A204.1 (cell line): ENCODE results near the gene TMEM92.
"Not testable (repeated sequence)": the region's sequence is repeated elsewhere in the genome, so short reads cannot be mapped to it uniquely, and the experiment has no call there.

Experiments used
- FAIRE-seq: peaks from 2 replicates; lab custom pipeline; 2012; peaks lifted over from hg19 to GRCh38; lab: Jason Lieb, UNC

The TMEM92 gene

DNA sequence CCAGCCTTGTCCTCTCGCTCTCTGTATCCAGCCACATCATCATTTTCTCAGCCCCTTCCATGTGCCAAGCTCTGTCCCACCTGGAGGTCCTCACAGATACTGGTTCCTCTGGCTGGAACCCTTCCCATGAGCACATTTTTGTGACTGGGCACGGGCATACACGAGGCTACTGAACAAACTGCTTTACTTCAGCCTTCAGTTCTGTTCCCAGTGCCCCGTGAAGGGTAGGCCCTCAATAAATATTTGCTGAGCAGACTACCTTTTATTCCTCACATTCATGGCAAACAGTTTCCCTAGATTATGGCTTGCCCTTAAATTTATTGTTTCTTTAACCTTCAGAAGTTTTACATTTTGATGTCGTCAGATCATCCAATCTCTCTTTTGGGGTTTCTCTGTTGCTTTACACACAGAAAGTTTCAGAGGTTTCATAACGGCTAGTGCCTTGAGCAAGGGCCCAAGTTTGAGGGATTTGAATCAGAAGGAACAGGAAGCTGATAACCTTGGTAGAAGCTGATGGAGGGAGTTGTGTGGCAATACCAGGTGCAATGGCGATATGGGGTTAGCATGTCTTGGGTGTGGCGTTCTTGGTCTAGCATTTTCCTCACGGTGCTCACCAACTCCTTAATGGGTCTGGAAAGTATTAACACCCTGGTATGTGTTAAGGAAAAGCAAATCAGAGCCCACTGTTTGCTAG lies 27.8 kb downstream of the TMEM92 start:
- no peak for FAIRE-seq

DNA sequence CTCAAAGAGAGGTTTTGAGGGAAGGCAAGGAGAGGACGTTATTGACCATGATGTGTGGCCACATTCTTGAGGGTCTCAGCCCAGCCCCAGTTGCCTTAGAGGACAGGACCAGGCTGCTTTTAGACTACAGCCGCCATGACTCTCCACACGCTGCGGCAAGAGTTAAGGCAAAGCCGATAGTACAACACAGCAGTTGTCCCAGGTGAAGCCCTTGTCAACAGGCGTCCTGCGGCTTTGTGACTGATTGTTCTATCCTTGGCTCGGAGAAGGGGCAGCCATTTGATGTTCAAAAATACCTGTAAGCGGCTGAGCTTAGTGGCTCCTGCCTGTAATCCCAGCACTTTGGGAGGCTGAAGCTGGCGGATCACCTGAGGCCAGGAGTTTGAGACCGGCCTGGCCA lies 28.8 kb downstream of the TMEM92 start:
- FAIRE-seq, result no peak

DNA sequence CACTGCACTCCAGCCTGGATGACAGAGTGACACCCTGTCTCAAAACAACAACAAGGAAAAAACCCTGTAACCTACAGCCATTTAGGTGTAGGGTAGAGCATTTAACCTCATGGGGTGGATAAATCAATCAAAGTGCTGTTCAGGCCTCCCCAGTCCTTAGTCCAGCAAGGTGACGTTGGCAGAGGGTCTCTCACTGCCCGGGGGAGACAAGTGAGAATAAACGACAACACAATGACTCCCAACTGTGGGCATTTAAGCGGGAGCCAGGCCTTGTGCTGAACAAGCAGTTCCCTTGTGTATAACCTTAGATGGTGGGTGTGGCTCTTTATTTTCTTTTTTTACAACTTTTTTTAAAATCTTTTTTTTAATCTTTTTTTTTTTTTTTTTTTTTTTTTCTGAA lies 29.3 kb downstream of the TMEM92 start:
- no peak for FAIRE-seq

DNA sequence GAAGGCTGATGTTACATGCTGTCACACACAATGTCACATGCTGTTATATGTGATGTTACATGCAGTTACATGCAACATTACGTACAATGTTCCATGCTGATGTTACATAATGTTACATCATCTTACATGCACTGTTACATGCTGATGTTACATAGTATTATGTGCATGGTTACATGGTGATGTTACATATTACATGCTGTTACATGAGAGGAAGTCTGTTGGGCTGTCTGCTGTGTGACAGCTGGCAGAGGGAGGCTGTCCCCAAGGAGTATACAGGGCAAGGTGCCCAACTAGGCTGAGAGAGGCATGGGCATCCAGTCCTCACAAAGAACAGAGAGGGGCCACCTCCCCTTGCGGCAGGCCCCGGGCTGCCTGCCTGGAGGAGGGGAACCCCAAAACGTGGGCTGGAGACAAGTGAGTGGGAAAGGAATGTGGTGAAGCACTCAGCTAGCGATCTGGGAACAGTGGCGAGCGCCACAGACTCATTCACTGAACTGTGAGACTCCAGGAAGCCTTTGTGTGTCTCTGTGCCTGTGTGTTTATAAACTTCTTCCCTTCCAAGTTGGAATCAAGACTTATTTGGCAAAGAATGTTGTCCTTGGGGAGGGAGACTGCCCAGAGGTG lies 30.6 kb downstream of the TMEM92 start:
- no peak for FAIRE-seq

DNA sequence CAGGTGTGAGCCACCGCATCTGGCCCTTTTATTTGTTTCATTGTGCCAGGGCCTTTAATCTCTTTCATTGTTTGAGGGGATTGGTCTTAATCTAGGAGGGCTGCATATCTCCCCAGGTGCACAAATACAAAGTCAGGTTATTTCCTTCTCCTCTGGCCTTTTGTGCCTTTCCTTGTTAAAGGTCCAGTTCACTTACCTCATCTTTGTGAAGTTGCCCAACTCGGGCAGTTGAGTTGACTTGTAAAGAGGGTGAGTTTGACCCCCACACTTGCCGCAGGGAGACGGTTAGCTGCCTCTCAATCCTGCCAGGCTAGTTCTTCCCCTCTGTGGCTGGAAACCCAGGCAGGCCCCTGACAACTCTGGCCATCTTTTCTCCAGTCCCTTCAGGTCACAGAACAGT lies 33.4 kb downstream of the TMEM92 start:
- FAIRE-seq, result no peak

DNA sequence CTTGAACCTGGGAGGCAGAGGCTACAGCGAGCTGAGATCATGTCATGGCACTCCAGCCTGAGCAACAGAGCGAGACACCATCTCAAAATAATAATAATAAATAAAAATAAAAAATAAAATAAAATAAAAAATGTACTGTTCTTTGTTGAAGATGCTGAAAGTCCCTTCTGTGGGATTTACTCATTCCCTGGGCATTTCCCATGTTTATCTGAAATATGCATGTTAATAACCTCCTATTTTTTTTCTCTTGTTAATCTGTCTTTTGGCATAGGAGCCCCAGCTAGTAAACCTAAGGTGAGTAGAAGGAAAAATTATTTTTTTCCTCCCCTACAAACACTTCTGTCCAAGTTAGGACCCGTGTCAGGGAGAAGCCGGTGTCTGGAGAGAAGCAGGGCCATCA lies 34.4 kb downstream of the TMEM92 start:
- no peak for FAIRE-seq

DNA sequence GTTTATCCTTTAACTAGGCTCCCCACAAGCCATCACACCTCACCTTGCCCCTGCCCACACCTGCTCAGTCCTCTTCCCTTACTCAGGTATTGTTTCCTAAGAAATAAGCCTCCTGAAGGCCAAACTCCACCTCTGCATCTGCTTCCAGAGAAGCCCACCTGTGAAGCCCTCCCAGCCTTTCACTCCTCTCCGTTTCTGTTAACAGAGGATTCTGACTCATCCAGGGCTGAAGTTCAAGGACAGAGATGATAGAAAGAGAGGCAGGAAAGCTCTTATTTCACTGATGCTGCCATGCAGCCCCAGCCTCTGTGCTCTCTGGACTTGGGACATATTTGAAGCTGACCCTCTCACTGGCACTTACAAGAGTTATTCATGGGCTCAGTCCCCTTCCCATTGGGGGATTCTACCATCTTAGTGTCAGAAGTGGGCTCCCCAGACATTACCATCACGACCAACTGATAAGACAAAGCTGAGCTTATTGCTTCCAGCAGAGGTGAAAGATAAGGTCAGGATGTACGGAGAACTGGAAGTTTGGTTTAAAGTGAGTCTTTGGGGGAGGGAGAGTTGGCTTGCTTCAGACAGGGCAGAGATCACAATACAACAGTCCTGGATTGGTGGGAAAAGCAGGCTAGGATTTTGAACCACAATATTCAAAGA lies 36.3 kb downstream of the TMEM92 start:
- no peak for FAIRE-seq

DNA sequence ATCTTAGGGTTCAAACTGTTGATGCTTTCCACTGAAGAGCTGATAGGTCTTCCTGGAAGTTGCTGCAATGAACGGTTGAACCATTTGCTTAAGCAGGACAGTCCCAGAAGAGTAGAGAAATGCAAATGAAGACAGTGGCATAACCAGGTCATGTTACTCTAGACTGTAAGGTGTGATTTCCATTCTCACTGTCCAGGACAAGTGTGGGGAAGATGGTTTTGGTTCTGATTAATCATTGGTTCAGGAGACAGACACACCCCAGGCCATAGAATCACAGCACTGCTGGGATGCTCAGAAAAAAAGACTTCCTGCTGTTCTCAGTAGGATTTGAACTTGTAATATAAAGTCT lies 36.8 kb downstream of the TMEM92 start:
- FAIRE-seq, result no peak

DNA sequence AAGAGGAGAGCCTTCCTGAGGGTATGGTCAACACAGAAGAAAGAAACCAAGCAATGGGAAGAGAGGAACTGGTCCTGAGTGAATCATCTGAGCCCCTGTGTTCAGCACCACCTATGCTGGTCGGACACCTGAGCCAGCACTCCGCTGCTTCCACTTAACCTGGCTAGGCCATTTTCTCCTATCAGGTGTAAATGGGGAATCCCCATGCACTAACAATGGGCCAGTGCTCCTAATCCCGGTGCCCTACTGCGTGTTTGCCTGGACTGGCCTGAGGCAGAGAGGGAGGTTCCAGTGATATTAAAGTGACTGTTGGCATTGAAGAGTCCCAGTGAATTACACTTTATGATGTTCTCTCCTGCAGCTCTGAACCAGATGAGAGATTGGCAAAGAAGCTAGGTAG lies 37.2 kb downstream of the TMEM92 start:
- FAIRE-seq, result no peak

DNA sequence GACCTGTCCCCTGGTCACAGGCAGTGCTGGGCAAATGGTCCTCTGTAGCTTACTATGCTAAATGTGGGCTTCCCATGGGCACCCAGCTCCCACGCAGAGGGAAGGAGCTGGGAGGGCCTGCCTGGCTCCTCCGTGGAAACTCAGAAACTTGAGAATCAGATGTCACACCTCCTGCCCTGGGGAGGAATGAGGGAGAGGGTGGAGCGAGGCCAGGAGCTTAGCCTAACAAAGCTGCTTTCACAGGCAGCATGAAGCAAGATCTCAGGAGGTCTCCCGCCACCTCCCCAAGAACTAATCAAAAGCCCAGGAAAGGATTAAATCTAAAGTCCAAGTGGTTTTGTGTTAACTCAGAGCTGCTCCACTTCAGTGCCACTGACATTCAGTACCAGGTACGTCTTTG lies 38.0 kb downstream of the TMEM92 start:
- FAIRE-seq, result no peak

DNA sequence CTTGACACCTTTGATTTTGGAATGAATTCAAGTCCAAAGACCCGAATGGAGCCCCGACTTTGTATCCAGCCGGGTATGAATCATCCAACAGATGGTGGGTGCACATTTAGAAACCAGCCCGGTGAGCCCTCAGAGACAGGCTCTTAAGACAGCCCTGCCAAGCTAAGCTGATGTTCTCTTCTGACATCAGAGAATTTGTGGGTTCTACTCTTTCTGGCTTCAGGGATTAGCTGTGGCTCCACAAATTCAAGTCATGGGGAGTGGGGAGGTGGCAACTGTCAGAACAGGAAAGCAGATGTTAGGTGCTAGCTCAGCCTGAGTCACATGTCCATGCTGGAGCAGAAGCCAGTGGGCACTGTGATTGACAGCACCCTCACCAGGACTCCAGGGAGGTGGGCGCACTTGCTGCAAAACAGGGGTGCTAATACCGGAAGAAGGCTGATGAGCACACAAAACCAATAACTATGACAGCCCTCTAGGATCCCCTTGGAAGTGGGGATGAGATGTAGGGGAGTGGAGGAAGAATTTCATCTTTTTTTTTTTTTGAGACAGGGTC lies 40.3 kb downstream of the TMEM92 start:
- FAIRE-seq, result no peak

DNA sequence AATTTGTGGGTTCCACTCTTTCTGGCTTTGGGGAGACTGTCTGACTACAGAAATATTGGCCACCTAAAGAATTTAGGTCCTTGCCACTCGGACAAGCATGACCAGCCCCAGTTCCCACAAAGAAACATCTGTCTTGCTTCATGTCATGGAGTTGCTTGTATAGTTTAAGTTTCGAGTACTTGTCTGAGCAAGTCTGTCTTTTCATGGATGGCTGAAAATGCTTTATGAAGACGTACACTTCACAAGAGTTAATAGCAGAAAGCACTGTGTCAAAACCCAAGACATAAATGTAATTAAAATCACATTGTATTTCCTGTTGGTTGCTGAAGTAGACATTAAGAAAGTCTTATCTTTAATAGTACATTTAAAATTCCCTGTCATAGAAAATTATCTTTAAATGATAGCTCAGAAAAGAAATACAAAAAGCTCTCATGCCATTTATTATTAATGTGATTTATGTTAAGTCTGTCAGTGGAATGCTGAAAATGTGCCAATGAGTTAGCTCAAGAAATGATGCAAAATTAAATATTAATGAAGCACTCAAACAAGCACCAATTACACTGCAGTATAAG lies 41.8 kb downstream of the TMEM92 start:
- FAIRE-seq, result no peak

DNA sequence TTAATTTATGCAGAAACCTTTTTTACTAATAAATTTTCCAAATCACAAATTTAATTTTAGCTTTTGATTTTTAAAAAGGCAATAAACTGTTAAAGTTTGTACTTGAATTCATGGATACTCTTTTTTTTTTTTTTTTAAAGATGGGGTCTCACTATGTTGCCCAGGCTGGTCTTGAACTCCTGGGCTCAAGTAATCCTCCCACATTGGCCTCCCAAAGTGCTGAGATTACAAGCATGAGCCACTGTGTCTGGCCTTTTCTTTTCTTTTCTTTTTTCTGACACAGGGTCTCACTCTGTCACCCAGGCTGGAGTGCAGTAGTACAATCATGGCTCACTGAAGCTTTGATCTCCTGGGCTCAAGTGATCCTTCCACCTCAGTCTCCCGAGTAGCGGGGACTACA lies 42.4 kb downstream of the TMEM92 start:
- not testable (repeated sequence) for FAIRE-seq

DNA sequence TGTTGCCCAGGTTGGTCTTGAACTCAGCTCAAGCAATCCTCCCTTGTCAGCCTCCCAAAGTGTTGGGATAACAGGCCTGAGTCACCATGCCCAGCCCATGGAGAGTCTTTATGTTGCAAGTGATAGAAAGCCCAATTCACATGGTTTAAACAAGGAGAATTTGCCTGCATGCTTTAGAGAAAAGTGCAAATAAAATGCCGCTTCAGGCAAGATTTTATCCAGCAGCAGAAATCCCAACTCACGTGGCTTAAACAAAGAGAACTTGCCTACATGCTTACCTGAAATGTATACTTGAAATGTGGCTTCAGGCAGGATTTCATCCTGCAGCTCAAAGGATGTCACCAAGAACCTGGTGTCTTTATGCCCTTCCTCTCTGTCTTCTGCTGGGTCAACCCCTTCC lies 42.9 kb downstream of the TMEM92 start:
- FAIRE-seq, result no peak

DNA sequence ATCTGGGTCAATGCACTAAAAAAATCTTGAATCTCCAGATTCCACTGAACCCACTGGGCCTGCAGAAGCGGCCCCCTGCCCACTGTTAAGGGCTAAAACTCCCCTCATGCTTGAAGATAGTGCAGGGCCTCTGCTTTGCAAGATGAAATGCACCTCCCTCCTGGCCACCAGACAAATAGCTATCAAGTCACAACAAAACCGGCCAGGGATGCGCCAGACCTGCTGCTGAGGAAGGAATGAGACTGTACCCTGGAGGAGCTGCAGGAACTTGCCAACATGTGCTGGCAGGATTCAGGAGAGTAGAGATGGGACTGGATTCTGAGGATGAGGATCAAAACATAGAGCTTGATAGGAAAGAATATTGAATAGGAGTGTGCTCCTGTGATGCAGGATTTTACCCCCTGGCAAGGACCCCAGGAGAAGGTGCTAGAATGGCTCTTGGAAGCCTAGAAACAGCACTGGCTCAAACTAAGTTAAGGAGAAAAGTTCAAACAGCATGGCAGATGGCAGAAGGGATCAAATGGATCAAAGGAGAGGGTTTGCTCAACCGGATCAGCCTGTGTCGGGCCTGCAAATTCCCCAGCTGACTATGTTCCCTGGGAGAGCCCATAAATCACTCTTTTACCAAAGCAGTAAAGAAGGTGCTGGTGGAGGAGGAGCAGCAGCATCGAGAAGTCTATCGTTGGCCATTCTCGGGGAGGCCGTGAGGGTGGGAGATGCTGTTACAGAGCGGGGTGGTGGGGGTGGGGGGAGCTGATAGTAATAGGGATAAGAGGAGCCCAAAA lies 44.4 kb downstream of the TMEM92 start:
- FAIRE-seq, result no peak

DNA sequence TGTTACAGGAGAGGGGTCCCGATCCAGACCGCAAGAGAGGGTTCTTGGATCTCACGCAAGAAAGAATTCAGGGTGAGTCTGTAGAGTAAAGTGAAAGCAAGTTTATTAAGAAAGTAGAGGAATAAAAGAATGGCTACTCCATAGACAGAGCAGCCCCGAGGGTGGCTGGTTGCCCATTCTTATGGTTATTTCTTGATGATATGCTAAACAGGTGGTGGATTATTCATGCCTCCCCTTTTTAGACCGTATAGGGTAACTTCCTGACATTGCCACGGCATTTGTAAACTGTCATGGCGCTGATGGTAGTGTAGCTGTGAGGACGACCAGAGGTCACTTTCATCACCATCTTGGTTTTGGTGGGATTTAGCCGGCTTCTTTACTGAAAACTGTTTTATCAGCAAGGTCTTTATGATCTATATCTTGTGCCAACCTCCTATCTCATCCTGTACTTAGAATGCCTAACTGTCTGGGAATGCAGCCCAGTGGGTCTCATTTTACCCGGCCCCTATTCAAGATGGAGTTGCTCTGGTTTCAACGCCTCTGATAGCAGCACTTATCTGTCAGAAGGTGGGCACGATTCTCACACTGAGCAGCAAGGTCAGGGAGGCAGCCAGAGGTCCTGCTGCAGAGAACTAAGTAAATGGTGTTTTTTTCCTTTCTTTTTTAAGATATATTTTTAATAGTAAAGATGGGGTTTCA lies 45.2 kb downstream of the TMEM92 start:
- FAIRE-seq, result no peak

DNA sequence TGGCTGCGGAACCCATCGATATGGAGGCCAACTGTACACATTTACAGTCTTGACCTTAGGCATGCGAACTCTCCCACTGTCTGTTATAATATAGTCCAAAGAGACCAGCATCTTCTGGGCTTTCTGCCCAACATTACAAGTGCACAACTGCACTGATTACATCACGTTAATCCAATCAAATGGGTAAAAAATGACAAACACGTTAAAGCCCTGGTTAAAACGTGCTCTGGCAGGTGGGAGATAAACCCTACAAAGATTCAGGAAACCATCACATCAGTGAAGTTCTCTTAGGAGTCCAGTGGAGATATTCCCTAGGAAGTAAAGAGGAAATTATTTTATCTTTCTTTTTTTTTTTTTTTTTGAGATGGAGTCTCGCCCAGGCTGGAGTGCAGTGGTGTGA lies 48.0 kb downstream of the TMEM92 start:
- FAIRE-seq, result no peak

DNA sequence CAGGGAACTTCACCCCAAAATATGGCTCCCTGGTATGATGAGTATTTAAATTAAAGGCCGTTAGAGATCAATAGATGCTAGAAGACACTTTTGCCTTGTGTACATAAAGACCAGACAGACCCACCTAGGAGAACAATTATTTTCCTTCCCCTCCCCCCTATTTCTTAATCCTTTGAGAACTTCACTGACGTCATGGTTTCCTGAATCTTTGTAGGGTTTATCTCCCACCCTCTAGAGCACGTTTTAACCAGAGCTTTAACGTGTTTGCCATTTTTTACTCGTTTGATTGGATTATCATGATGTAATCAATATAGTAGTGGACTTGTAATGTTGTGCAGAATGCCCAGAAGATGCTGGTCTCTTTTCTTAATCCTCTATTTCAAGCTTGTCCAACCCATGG lies 48.8 kb downstream of the TMEM92 start:
- FAIRE-seq, result no peak

DNA sequence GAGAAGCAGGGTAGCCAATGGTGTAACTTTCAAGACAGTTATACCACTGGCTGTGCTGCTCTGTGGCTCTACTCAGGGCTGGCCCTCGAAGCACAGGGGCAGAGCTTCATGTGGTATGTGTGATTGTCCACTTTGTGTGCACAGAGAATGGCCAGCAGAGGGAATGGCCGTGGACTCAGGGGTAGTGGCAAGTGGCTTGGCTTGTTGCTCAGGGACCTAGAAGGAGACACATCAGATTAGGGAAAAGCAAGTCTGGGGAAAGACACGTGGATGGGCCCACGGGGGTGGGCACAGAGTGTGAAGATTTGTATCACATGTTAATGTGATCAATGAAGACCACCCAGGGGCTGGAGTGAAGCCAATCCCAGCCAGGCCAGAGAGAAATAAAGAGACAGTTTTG lies 51.6 kb downstream of the TMEM92 start:
- no peak for FAIRE-seq

DNA sequence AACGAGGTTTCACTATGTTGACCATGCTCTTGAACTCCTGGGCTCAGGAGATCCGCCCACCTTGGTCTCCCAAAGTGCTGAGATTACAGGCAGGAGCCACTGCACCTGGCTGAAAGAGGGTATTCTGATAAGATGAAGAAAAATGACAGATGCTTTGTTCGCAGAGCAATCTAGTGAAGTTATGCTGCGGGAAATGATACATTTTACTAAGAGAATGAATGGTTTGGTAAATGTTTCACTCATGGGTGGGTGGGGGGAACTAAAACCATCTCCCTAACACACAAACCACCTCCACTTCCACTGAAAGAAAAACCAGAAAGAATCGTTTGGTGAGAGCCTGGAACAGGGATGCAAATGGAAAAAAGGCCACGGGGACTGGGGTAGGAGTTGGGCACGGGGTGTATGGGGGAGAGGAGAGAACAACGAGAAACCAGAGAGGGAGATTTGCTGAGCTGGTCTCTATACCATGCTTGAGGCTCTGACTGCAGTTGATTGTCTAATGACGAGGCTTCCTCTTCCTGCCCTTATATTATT lies 52.6 kb downstream of the TMEM92 start:
- FAIRE-seq, result no peak
